Neural cell (in vitro differentiated cells): ENCODE measurements around the gene HS1BP3.

ENCODE experiments used
- CTCF ChIP-seq: fragments of 450-650 bp; IDR thresholded peaks from 2 replicates; pipeline ENCODE4 v1.5.1; 2014; ENCODE audit warnings: antibody characterized with exemption, mild to moderate bottlenecking, moderate library complexity; ENCODE audit not compliant: poor library complexity, severe bottlenecking
- RAD21 ChIP-seq: fragments of 450-650 bp; conservative IDR thresholded peaks from 2 replicates; pipeline ENCODE4 v1.6.1; 2014; ENCODE audit warnings: antibody characterized with exemption, mild to moderate bottlenecking, moderate library complexity

GRCh38 chr2:20671736-20672080 is 20.8 kb upstream of the HS1BP3 start:
- TF ChIP-seq CTCF (no peak), RAD21 (no peak)
